PC-9 (cell line): Measurements from ENCODE around the gene PGBD5. TPM values are rescaled to one million over a fixed set of nuclear protein-coding genes. Genes with fewer than 3 reads are reported as not detected.

Source experiments
- BruUV-seq: library from RNA; stranded (reverse); fragments of 400-500 nt; replicated peaks from 2 replicates; lab custom pipeline; 2021; lab: Mats Ljungman, UMichigan
- CTCF ChIA-PET: fragments of 300-600 bp; sonication (Branson Sonifier 250); formaldehyde crosslinking; loops from one replicate; lab custom pipeline; 2022; ENCODE audit warnings: antibody characterized with exemption; lab: Charles Lee
- POLR2A ChIA-PET: fragments of 300-600 bp; sonication (Branson Sonifier 250); formaldehyde crosslinking; loops from one replicate; lab custom pipeline; 2022; ENCODE audit warnings: antibody characterized with exemption; ENCODE audit not compliant: unreplicated experiment; lab: Charles Lee
- DNase-seq, 2 experiments: peaks; one replicate each; pipeline versions ENCODE4 v3.0.0 to v3.0.0-alpha.2; 2015 to 2022; ENCODE audit warnings: mixed read lengths in 1 of 2
- H2AFZ ChIP-seq: fragments of 200-600 bp; sonication (generic); 2 replicates; pipeline ENCODE4 v1.8.1; 2017; ENCODE audit warnings: antibody characterized with exemption
- H3F3A ChIP-seq: fragments of 200-600 bp; sonication (generic); 2 replicates; pipeline ENCODE4 v1.8.1; 2017; ENCODE audit warnings: antibody characterized with exemption, mild to moderate bottlenecking, low read depth; ENCODE audit not compliant: insufficient read depth
- H3K27ac ChIP-seq: fragments of 200-600 bp; sonication (generic); 2 replicates; pipeline ENCODE4 v1.6.1; 2016; ENCODE audit warnings: mixed run types
- H3K27me3 ChIP-seq: fragments of 200-600 bp; sonication (generic); 2 replicates; pipeline ENCODE4 v1.6.1; 2016; ENCODE audit warnings: low read depth, mixed run types; ENCODE audit not compliant: insufficient read depth
- H3K36me3 ChIP-seq: fragments of 200-600 bp; sonication (generic); 2 replicates; pipeline ENCODE4 v1.6.1; 2016; ENCODE audit warnings: low read depth, mixed run types
- H3K4me1 ChIP-seq: fragments of 200-600 bp; sonication (generic); replicated peaks from 2 replicates; pipeline ENCODE4 v1.6.1; 2016; ENCODE audit warnings: mixed run types; ENCODE audit not compliant: insufficient read depth
- H3K4me2 ChIP-seq: fragments of 200-600 bp; sonication (generic); 2 replicates; pipeline ENCODE4 v1.6.1; 2017; ENCODE audit warnings: mixed run types
- H3K4me3 ChIP-seq: fragments of 200-600 bp; sonication (generic); 2 replicates; pipeline ENCODE4 v1.6.1; 2016; ENCODE audit warnings: mixed run types
- H3K79me2 ChIP-seq: fragments of 200-600 bp; sonication (generic); 2 replicates; pipeline ENCODE4 v1.6.1; 2017; ENCODE audit warnings: low read depth, mixed run types
- H3K9me2 ChIP-seq: fragments of 200-600 bp; sonication (generic); 2 replicates; pipeline ENCODE4 v1.8.1; 2017; ENCODE audit warnings: mild to moderate bottlenecking; ENCODE audit not compliant: insufficient read depth
- H3K9me3 ChIP-seq: fragments of 200-600 bp; sonication (generic); 2 replicates; pipeline ENCODE4 v1.8.1; 2016; ENCODE audit warnings: low read depth; ENCODE audit not compliant: insufficient read depth
- H4K20me1 ChIP-seq: fragments of 200-600 bp; sonication (generic); 2 replicates; pipeline ENCODE4 v1.8.1; 2017; ENCODE audit not compliant: insufficient read depth
- EZH2 ChIP-seq: fragments of 200-600 bp; sonication (generic); IDR thresholded peaks from 2 replicates; pipeline ENCODE4 v1.8.0; 2017; ENCODE audit warnings: antibody characterized with exemption, low read depth
- intact Hi-C: fragments of 100-400 bp; cut with micrococcal nuclease; formaldehyde crosslinking; loops from one replicate; pipeline ENCODE4 v1.10.0; 2022; ENCODE audit not compliant: unreplicated experiment
- total RNA-seq: library from RNA; stranded (reverse); gene quantifications from 2 replicates; pipeline ENCODE4 v1.2.3, GENCODE V29; 2021
- TF ChIP-seq, protein P1 (sequence below): fragments of 200-600 bp; sonication (generic); conservative IDR thresholded peaks from 2 replicates; pipeline ENCODE4 v1.6.1; 2017; ENCODE audit warnings: mixed run types, antibody characterized with exemption, mild to moderate bottlenecking, moderate library complexity

The PGBD5 gene
- total RNA-seq, 1 experiment from 2014 or later, result not detected

GRCh38 chr1:230332061-230332460, 94.1 kb downstream of the PGBD5 start:
- no peak for TF ChIP-seq EZH2
- TF ChIP-seq, protein P1, sequence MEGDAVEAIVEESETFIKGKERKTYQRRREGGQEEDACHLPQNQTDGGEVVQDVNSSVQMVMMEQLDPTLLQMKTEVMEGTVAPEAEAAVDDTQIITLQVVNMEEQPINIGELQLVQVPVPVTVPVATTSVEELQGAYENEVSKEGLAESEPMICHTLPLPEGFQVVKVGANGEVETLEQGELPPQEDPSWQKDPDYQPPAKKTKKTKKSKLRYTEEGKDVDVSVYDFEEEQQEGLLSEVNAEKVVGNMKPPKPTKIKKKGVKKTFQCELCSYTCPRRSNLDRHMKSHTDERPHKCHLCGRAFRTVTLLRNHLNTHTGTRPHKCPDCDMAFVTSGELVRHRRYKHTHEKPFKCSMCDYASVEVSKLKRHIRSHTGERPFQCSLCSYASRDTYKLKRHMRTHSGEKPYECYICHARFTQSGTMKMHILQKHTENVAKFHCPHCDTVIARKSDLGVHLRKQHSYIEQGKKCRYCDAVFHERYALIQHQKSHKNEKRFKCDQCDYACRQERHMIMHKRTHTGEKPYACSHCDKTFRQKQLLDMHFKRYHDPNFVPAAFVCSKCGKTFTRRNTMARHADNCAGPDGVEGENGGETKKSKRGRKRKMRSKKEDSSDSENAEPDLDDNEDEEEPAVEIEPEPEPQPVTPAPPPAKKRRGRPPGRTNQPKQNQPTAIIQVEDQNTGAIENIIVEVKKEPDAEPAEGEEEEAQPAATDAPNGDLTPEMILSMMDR, result no peak
- Histone ChIP-seq H3K4me1 (peaks cover 15% of the 10 kb centered on the region), H3K9me2 (no peaks in the 10 kb centered on the region), H3F3A (peaks cover 7% of the 10 kb centered on the region; the same call in 1 of the 2 replicates), H3K36me3 (no peaks in the 10 kb centered on the region), H3K4me2 (no peak overlapping the region), H4K20me1 (no peaks in the 10 kb centered on the region), H3K9me3 (no peaks in the 10 kb centered on the region), H3K4me3 (no peak overlapping the region), H2AFZ (no peak overlapping the region), H3K27ac (no peak overlapping the region), H3K79me2 (no peaks in the 10 kb centered on the region), H3K27me3 (peaks cover 26% of the 10 kb centered on the region; the same call in 1 of the 2 replicates)
- ChIA-PET CTCF (no interaction called here), POLR2A (no interaction called here)
- no TSS peak for BruUV-seq
- DNase-seq, result no peak
- intact Hi-C loops, result no loop called here

DNA sequence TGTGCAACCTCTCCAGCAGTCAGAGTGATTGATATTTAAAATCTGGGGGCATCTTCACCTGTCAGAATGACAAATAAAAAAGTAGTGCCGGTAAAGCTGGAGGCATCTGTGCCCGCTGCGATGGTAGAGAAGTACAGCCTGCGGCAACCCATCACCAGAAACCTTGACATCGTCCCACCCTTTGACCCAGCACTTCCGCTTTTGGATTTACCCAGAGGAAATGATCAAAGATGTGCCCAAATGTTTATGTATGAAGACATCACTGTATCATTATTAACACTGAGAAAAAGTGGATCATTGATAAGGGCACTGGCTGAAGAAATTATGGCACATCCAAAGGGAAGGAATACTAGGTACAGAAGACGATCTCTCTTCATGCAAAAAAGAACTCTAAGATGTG, 96.0 kb downstream of the PGBD5 start:
- Histone ChIP-seq H3K4me2 (no peak overlapping the region), H3K36me3 (no peaks in the 10 kb centered on the region), H3F3A (peaks cover 7% of the 10 kb centered on the region; the same call in 1 of the 2 replicates), H3K4me3 (no peak overlapping the region), H3K9me3 (no peaks in the 10 kb centered on the region), H4K20me1 (no peaks in the 10 kb centered on the region), H3K27me3 (peaks cover 17% of the 10 kb centered on the region; the same call in 1 of the 2 replicates), H2AFZ (no peak overlapping the region), H3K79me2 (no peaks in the 10 kb centered on the region), H3K4me1 (peaks cover 15% of the 10 kb centered on the region), H3K9me2 (no peaks in the 10 kb centered on the region), H3K27ac (no peak overlapping the region)
- intact Hi-C loops, result no loop called here
- ChIA-PET POLR2A (no interaction called here), CTCF (no interaction called here)
- no TSS peak for BruUV-seq
- no peak for DNase-seq
- TF ChIP-seq, protein P1, result no peak
- no peak for TF ChIP-seq EZH2

DNA sequence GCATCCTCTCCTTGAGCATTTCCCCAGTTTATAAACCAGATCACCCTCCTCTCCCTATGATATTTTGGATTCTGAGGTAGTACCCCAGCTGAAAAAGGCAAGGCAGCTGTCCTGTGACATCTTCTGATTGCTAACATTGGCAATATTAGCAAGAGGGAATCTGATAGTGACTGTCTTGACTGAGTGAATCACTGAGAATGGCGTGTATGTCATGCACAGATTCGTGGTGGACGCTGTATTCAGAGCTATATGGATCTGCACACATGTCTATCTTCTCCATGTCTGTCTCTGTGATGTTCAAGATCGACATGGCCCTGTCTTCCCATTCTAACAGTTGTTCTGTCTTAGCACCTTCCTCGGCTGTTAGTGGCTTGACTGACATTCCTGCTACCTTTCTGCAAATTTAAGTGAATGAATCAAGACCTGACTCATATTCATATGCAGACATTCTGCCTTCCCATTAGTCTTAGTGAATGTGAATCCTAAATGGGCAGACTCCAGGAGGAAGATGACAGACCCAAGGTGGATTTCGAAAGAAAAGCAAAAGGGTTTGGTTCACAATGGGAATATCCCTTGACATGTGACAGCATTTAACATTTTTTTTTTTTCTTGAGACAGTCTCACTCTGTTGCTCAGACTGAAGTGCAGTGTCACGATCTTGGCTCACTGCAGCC, 97.7 kb downstream of the PGBD5 start:
- Histone ChIP-seq H3K79me2 (no peaks in the 10 kb centered on the region), H3K9me3 (no peaks in the 10 kb centered on the region), H3K4me2 (peak overlapping the region; percentile 61), H3K4me3 (no peak overlapping the region), H3K27ac (peak overlapping the region; percentile 57), H3K4me1 (peaks cover 15% of the 10 kb centered on the region), H2AFZ (0 out of 2 replicates have a peak overlapping the region, but pooled peaks have one; percentile 15), H3K9me2 (no peaks in the 10 kb centered on the region), H3K27me3 (peaks cover 15% of the 10 kb centered on the region), H4K20me1 (no peaks in the 10 kb centered on the region), H3K36me3 (no peaks in the 10 kb centered on the region), H3F3A (peaks cover 7% of the 10 kb centered on the region; the same call in 1 of the 2 replicates)
- no peak for TF ChIP-seq EZH2
- TF ChIP-seq, protein P1, result no peak
- no TSS peak for BruUV-seq
- intact Hi-C loops, result no loop called here
- peak in 1 of 2 experiments; percentile 57 for DNase-seq
- POLR2A ChIA-PET, result no interaction called here
- CTCF ChIA-PET, result no interaction called here
